Gastroesophageal sphincter (tissue), 4 donors: ENCODE results near the gene DCTN2. TPM values are rescaled to one million over a fixed set of nuclear protein-coding genes. Genes with fewer than 3 reads are reported as not detected.
"Not testable (repeated sequence)": the region's sequence is repeated elsewhere in the genome, so short reads cannot be mapped to it uniquely, and the experiment has no call there.

Experiments used
- ATAC-seq: fragments of 150-250 bp; one replicate; pipeline ENCODE4 v1.9.1; 2016; ENCODE audit warnings: mild to moderate bottlenecking, moderate library complexity
- H3K27ac ChIP-seq, 4 donors: fragments of 200-600 bp; sonication (generic) in 3 of 4; 1 replicate in 3 of 4; 2 replicates in 1 of 4; pipeline ENCODE4 v1.5.1; 2016 to 2019
- H3K27me3 ChIP-seq: fragments of 200-600 bp; sonication (generic); one replicate; pipeline ENCODE4 v1.5.1; 2019
- H3K36me3 ChIP-seq, 2 donors: fragments of 200-600 bp; sonication (generic); one replicate each; pipeline ENCODE4 v1.5.1; 2019; ENCODE audit warnings: control low read depth in 1 of 2
- H3K4me1 ChIP-seq, 3 donors: fragments of 200-600 bp; sonication (generic); 1 replicate in 2 of 3; 2 replicates in 1 of 3; pipeline ENCODE4 v1.5.1; 2016 to 2019; ENCODE audit warnings: control low read depth in 2 of 3
- H3K4me3 ChIP-seq, 2 donors: fragments of 200-600 bp; sonication (generic); one replicate each; pipeline ENCODE4 v1.5.1; 2019; ENCODE audit warnings: mild to moderate bottlenecking in 1 of 2, moderate library complexity in 1 of 2
- H3K9me3 ChIP-seq, 3 donors: fragments of 200-600 bp; sonication (generic); one replicate each; pipeline ENCODE4 v1.5.1; 2017 to 2019; ENCODE audit warnings: control low read depth in 2 of 3
- CTCF ChIP-seq, 4 experiments: fragments of 200-600 bp in 2 of 4; fragments of 450-650 bp in 2 of 4; sonication (generic) in 1 of 4; IDR thresholded peaks; one replicate each; pipeline ENCODE4 v1.5.1; 2017 to 2019; ENCODE audit warnings: antibody characterized with exemption in 4 of 4, mild to moderate bottlenecking in 2 of 4, moderate library complexity in 2 of 4
- EP300 ChIP-seq: sonication (generic); formaldehyde crosslinking; IDR thresholded peaks from one replicate; pipeline ENCODE4 v1.6.1; 2017; ENCODE audit warnings: antibody characterized with exemption, mild to moderate bottlenecking
- POLR2A ChIP-seq, 2 donors: fragments of 450-650 bp; IDR thresholded peaks; one replicate each; pipeline ENCODE4 v1.6.1; 2017; ENCODE audit warnings: antibody characterized with exemption in 2 of 2, mild to moderate bottlenecking in 2 of 2, moderate library complexity in 1 of 2
- POLR2AphosphoS5 ChIP-seq: sonication (generic); formaldehyde crosslinking; IDR thresholded peaks from one replicate; pipeline ENCODE4 v1.6.1; 2017; ENCODE audit warnings: antibody characterized with exemption
- WGBS, 2 donors: methylation state at CpG; one replicate each; pipeline ENCODE4 v1.1.5; 2018; ENCODE audit warnings: low coverage in 1 of 2; 5-methylcytosine and 5-hydroxymethylcytosine counted together
- total RNA-seq, 4 donors: library from RNA; depleted of rRNA; stranded (reverse); fragments of >200 nt; gene quantifications; one replicate each; pipeline ENCODE4 v1.1.0, GENCODE V29; 2016

The DCTN2 gene
- total RNA-seq, 4 donors from 2014 or later = 138 to 204 (median 182) TPM

GRCh38 chr12:57576613-57577160 is 29.7 kb upstream of the DCTN2 start:
- Histone ChIP-seq H3K4me1 (no peaks in the 10 kb centered on the region), H3K27me3 (no peaks in the 10 kb centered on the region), H3K4me3 (no peak overlapping the region), H3K9me3 (no peaks in the 10 kb centered on the region), H3K36me3 (peaks cover 0 to 52% of the 10 kb centered on the region in 2 donors), H3K27ac (no peak overlapping the region)
- no peak for ATAC-seq
- TF ChIP-seq EP300 (no peak), POLR2AphosphoS5 (no peak), CTCF (IDR thresholded peaks at IDR 0.05) (no peak), POLR2A (IDR thresholded peaks at IDR 0.05) (no peak)
- WGBS, 2 donors = 69 to 74% methylated on average over 3 to 7 of the region's 9 CpGs

GRCh38 chr12:57575771-57576612 is 29.0 kb upstream of the DCTN2 start:
- Histone ChIP-seq H3K27me3 (no peaks in the 10 kb centered on the region), H3K4me3 (no peak overlapping the region), H3K9me3 (no peaks in the 10 kb centered on the region), H3K27ac (no peak overlapping the region), H3K36me3 (peaks cover 0 to 46% of the 10 kb centered on the region in 2 donors), H3K4me1 (no peaks in the 10 kb centered on the region)
- no peak for ATAC-seq
- no peak for TF ChIP-seq CTCF (IDR thresholded peaks at IDR 0.05)
- no peak for TF ChIP-seq POLR2AphosphoS5
- no peak for TF ChIP-seq POLR2A (IDR thresholded peaks at IDR 0.05)
- no peak for TF ChIP-seq EP300
- 90 to 95% methylated on average over 2 to 4 of the region's 12 CpGs for WGBS, 2 donors

GRCh38 chr12:57574795-57575194 is 27.8 kb upstream of the DCTN2 start:
- 77 to 90% methylated on average over 5 to 6 of the region's 10 CpGs for WGBS, 2 donors
- peaks cover 0 to 53% of the 10 kb centered on the region in 2 donors for H3K36me3 ChIP-seq
- ATAC-seq = no peak
- no peaks in the 10 kb centered on the region for H3K27me3 ChIP-seq
- no peak overlapping the region for H3K4me3 ChIP-seq
- H3K4me1 ChIP-seq = no peaks in the 10 kb centered on the region
- no peaks in the 10 kb centered on the region for H3K9me3 ChIP-seq
- no peak for TF ChIP-seq CTCF (IDR thresholded peaks at IDR 0.05)
- no peak overlapping the region for H3K27ac ChIP-seq

GRCh38 chr12:57571926-57572762 is 25.2 kb upstream of the DCTN2 start:
- peaks cover 0 to 55% of the 10 kb centered on the region in 2 donors for H3K36me3 ChIP-seq
- H3K4me3 ChIP-seq = no peak overlapping the region
- WGBS, 2 donors = 84 to 100% methylated on average over 3 to 6 of the region's 12 CpGs
- H3K9me3 ChIP-seq = no peaks in the 10 kb centered on the region
- no peak for ATAC-seq
- no peak overlapping the region for H3K27ac ChIP-seq
- H3K4me1 ChIP-seq = no peaks in the 10 kb centered on the region
- no peak for TF ChIP-seq POLR2AphosphoS5
- TF ChIP-seq EP300 = no peak
- no peak for TF ChIP-seq POLR2A (IDR thresholded peaks at IDR 0.05)
- TF ChIP-seq CTCF (IDR thresholded peaks at IDR 0.05) = no peak
- peaks cover 9% of the 10 kb centered on the region for H3K27me3 ChIP-seq

- not testable (repeated sequence) for H3K4me1 ChIP-seq, H3K9me3 ChIP-seq, H3K4me3 ChIP-seq, ATAC-seq, H3K27ac ChIP-seq
- Histone ChIP-seq H3K36me3 (peaks cover 0 to 42% of the 10 kb centered on the region in 2 donors), H3K27me3 (peaks cover 18% of the 10 kb centered on the region)
- 76 to 83% methylated on average over 9 to 13 of the region's 13 CpGs for WGBS, 2 donors
Observed at GRCh38 chr12:57570438-57570837, 23.4 kb upstream of the DCTN2 start.
